Activated CD4-positive, CD25-positive, alpha-beta regulatory T cell (primary cell): ENCODE results near the gene CECR2.

Source experiments
- DNase-seq, 4 experiments: peaks; one replicate each; lab custom pipeline; 2025; lab: John Stamatoyannopoulos, UW

CECR2 gene

DNA sequence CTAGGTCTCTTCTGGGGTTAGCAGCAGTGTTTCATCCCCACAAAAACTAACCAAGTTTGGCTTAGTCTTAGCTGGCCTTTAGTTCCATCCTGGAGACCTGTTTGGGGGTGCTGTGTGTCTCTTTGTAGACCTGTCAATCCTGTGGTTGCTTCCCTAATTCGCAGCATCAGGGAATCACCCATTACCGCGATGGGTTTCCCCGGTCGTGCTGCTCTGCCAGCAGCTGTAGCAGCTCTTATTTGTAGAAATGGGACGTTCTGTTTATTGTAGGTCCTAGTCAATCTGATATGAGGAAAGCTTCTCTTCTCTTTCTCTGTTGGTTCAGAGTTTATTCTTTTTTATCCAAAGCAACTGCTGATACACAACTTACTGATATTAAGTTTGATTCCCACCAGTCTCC is 91.6 kb downstream of the CECR2 start:
- no peak for DNase-seq

DNA sequence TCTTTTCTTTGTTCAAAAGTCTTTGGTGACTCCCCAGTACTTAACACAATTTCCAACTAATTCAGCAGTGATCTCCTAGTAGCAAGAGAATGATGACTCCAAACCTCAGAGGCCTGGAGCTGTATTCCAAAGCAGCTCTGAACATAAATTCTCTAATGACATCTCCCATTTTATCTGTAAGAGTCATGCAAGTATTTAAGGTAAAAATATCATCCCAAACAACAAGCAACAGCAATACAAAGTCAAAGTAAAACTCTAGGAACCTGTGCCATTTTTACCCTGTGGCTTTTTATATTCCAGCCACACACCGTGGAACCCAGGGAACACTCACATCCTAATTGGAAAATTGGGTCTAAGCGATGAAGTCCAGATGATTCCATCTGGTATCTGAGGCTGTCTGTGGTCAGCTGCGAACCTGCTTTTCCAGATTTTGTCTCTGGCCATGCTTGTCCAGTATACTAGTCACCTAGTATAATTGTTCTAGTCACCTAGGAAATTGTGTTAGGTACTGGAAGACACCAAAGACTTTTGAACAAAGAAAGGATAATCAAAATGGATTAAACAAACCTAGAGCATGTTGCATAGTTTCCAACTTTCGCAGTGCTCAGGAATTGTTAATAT is 101.7 kb downstream of the CECR2 start:
- no peak for DNase-seq

DNA sequence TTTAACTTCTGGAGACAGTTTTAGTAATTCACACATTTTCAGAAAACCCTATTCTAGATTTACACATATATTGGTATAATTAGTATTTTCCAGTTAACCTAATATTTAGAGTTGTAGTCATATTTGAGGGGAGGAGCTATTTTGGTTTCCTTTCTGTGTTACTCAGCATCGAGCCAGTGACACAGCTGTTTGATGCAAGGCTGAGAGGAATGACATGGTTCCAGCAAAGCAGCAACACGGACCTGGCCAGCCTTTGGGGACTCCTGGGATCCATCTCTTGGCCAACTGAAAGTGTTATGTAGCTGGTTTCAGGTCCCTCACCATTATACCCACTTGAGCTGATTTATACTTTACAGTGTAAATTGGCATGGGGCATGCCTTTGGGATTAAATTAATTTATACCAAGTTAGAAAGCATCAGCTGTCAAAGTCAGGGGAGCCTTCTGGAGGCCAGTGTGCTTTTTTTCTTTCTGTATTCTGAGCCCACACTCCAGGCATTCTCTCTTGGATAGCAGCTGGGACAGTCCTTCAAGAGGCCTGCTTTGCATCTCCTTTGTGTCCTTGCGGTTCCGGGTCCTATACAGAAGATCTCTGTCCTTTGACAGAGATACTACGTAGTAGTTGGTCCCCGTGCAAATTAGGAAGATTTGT is 102.8 kb downstream of the CECR2 start:
- no peak for DNase-seq

DNA sequence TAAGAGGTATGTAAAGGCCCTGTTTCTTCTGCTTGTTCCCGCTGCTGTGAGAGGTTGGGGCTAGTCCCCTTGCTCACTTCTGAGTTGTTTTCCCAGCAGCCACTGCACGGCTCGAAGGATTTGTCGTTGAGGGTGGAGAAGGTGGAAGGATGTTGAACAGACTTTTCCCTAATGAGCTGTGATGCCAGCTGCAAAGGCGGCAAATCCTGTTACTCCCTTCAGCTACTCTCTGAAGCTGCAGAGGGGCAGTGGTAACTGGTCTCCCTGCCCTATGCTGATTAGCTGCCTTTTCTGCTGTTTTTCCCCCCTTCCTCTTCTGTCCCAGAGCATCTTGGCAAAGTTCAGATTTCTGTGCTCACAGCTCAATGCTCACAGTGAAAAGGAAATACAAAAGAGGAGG is 103.7 kb downstream of the CECR2 start:
- no peak for DNase-seq

DNA sequence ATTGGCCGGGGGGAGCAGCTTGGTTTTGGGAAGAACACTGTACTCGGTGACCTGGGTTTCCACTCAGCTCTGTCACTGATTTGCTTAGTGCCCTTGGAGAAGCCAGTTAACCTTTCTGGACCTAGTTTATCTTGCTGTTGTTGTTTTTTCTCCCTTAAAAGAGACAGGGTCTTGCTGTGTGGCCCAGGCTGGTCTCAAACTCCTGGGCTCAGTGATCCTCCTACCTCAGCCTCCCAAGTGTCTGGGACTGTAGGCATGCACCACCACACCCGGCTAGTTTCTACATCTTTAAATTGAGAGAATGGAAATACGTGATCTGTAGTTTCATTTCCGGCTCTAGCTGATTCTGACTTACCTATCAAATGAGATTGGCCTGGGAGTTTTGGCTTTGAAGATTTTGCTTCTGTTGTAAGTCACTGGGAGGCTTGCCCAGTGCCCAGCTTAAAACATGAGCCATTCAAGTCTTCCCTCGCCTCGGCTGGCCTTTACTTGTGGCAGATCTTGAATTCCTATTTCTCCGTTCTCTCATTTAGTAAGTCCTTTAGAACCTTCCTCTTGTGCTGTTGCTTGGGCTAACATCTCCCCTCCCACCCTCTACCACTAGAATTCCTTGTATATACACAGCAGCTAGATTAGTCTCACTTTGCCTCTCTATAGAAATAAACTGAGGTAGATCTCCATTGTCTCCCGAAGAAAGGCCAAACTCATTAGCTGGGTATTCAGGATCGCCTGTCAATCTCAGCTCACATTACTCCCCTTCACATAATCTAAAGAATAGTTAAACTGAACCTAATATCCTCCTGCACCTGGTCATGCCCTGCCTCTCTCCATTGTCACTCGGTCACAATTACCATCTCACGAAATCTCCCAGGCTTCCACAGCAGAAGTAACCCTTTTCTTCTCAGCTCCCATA is 106.3 kb downstream of the CECR2 start:
- no peak for DNase-seq

DNA sequence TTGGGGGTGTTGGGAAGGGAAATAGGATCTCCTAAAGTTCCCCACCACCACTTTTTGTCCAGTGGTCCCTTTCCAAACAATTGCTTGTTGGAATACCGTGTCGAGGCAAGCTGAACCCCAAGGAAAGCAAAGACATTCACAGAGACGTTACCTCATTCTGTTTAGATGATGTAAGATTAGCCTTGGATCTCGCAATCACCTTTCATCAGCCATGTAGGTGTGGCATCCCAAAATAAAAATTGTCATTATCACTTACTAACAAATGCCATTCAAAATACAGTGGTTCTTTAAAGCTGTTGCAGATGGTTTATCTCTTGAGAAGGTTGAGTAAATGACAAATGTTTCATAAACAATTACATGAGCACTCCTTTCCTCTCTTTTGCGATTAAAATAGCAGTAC is 107.6 kb downstream of the CECR2 start:
- DNase-seq, result no peak

DNA sequence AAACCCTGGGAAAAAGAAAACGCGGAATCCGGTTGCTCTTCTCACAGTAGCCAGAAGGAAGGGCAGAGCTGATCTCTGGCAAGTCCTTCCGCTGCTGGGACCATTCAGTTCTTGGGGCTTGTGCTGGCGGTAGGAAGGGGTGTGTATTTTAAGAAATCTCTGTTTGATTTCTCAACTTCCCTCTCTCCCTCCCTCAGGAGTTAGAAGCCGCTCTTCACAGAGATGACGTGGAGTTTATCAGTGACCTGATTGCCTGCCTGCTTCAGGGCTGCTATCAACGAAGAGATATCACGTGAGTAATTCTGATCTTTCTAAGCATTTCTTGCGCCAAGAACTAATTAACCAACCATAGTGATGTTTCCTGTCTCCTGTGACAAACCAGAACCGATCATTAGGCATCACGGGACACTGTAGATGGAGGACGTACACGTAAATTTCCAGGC is 108.2 kb downstream of the CECR2 start:
- DNase-seq, result no peak

DNA sequence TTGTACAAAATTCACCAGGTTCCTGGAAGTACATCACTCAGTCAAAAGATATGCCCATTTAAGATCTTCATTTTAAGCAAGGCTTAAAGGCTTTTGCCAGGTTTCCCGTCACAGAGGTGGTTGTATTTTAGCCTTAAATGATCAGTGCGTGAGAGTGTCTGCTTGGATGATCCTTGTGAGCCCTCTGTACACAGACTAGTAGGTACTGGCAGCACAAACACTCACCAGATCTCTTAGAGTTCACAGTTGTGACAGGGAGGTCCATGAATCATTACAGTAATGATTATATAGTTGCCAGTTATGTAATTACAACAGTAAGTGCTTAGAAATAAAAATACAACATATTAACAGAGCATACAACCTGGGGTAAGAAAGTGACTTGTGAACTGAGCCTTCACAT is 109.9 kb downstream of the CECR2 start:
- DNase-seq, result no peak

DNA sequence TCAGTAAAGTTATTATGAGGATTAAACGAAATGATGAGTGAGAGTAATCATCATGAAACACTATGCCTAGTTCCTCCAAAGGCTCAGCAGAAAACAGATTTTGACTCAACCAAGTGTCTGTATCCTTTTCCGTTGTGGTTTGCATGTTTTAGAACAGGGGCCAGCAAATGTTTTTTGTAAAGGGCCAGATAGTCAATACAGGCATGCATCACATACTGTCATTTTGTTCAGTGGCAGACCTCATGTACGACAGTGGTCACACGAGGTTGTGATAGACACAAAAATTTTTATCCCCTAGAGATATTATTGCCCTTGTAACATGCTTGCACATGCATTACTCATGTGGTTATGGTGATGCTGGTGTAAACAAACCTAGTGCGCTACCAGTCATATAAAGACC is 112.2 kb downstream of the CECR2 start:
- DNase-seq, result no peak

DNA sequence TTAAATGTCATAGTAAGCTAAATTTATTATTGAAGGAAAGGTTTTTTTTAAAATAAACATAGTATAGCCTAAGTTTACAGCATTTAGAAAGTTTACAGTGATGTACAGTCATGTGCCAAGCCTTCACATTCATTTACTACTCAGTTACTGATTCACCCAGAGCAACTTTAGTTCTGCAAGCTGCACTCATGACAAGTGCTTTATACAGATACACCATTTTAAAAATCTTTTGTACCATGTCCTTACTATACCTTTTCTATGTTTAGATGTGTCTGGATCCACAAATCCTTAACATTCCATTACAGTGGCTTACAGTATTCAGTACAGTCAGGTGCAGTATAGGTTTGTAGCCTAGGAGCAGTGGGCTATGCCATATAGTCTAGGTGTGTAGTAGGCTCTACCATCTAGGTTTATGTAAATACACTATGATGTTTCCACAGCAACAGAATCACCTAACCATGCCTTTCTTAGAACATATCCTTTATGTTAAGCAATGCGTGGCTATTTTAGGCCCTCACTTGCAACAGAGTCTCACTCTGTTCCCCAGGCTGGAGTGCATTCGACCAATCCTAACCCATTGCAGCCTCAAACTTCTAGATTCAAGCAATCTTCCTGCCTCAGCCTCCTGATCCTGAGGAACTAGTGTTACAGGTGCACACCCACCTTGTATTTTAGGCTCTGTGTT is 114.6 kb downstream of the CECR2 start:
- DNase-seq, result no peak

DNA sequence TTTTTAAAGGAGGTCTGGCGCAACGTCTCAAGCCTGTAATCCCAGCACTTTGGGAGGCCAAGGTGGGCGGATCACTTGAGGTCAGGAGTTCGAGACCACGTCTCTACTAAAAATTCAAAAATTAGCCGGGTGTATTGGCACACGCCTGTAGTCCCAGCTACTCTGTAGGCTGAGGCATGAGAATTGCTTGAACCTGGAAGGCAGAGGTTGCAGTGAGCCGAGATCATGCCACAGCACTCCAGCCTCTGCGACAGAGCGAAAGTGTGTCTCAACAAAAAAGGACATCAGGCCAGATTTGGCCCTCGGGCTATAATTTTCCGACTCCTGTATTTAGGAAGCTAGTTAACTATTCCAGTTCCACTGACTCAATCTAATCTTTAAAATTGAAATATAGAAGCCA is 115.3 kb downstream of the CECR2 start:
- no peak for DNase-seq

DNA sequence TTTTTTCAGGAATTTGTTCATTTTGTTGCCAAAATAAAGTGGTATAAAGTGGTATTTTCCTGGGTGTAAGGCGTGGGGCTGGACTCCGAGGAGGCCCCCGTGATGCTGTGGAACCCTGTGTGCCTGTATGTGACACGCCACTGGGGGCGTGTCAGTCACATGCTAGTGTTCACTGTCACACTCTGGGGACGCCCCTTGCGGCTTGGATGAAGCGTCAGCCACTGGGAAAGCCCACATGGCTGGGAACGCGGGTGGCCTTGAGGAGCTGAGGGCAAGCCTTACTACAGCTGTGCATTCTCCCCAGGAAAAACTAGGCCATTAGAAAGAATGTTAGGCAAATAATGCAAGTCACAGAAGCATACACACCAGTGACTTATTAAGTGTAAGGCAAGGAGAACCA is 117.1 kb downstream of the CECR2 start:
- no peak for DNase-seq

DNA sequence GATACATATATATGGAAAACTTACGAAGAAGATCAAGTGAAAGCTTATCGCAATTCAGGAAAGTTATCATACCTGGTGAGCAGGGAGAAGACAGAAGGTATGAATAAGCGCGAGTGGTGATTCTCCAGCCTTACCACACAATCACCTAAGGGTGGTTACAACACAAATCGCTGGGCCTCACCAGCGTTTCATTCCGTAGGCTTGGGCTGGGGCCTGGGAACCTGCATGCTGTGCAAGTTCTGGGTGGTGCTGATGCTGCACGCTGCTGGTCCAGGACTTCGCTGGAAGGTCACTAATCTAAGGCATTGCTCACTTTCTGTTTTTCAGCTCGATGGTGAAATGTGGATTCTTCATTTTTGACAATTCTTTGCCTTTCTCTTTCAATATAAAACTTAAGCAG is 117.5 kb downstream of the CECR2 start:
- no peak for DNase-seq

DNA sequence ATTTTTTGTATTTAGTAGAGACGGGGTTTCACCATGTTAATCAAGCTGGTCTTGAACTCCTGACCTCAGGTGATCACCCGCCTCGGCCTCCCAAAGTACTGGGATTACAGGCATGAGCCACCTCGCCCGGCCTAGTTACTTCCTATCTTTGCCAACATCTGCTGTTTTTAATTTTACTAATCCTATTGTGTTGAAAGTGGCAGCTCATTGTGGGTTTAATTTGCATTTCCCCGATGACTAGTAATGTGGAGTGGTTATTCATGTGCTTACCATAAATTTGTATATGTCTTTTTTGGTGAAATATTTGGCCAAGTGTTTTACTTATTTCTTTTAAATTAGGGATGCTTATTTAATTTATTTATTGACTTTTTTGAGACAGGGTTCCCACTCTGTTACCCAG is 119.8 kb downstream of the CECR2 start:
- DNase-seq, result no peak

DNA sequence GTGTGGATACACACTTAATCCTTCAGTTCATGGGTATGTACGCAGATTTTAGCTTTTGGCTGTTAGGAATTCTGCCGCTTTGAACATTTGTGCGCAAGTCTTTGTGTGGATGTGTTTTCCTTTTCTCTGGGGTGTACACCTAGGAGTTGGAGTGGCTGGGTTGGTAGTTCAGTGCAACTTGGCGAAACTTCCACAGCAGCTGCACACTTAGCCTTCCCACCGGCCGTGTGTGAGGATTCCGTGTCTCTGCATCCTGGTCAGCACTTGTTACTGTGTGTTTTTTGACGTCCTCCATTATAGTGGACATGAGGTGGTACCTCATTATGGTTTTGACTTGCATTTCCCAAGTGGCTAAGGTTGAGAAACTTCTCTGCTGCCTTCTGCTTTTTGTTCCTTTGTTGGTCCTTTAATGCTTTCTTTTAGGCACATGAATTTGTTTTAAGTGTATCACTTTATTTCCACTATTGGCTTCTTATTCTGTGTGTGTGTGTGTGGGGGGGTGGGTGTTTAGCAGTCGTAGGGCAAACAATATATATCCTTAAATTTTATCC is 121.9 kb downstream of the CECR2 start:
- DNase-seq, result no peak

DNA sequence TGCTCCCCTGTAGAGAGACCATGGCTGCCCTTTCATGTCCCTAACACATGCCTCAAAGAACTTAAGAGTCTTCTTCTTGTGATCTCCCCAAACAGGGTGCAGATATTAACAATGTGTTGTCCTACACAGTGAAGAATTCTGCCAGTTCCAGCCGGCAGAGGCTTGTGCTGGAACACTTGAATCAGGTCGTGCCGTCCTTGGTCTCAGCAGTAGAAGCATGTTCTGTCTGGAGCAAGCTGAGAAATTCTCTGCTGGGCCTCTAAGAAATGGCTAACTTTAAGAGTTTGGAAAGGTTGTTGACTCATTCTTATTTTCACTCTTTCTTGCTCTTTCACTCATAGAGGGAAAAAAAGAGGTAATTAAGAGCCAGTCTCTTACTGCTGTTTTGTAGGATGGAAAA is 123.0 kb downstream of the CECR2 start:
- no peak for DNase-seq

DNA sequence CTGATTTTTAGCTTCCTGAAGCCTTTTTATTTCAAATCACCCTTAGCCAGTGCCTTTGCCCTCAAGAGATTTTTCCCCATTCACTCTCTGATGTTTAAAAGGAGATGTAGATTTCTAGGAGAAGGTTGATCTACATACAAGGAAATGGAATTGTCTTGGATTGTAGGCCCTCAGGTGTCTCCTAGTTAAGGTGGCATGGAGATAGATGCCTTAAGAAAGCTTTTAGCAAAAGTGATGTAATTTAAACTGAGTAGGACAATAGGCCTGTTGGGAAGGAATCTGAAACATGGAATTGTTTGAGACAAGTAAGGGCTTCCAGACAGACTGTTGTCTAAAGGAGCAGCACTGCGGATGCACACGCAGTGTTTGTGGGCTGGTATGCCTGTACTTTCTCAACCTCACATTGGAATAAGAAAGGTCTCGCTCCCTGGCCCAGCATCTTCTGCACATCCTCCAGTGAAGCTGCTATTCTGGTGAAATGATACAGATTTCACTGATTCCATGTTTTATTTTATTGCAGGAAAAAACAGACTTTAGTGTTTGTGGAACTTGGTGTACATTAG is 124.2 kb downstream of the CECR2 start:
- no peak for DNase-seq

DNA sequence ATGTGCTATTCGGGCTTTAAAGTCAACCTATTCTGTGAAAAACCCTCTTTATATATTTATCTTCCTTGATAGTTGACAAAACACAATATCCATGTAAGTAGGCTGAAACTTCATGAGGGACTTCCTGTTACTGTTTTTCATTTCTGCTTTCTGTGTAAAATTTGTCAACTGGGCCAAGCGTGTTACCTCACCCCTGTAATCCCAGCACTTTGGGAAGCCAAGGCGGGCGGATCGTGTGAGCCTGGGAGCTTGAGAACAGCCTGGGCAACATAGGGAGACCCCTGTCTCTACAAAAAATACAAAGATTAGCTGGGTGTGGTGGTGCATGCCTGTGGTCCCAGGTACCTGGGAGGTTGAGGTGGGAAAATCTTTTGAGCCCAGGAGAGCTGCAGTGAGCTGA is 127.6 kb downstream of the CECR2 start:
- no peak for DNase-seq

DNA sequence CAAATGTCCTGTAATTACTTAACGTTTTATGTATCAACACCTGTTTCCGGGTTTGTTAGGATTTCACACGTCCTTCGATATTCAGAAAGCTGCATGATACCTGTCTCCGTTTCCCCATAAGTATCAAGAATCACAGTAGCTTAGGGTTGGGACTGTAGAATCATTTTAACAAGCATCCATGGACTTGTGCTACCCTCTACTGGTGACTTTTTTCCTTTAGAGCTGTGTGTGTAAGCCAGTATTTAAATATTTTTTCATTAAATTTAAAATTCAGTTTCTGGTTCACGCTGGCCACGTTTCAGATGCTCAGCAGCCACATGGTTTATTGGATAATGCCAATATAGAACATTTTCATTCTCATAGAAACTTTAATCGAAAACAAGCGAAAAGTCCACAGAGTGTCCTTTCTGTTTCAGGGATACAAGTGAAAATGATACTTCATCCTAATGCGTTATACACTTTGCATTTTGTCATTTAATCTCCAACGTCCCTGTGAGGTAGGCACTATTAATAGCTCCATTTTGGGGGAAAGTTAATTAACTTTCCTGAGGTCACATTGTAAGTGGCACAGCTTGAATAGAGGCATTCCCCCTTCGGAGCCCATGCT is 132.5 kb downstream of the CECR2 start:
- peak in 1 of 4 experiments; percentile 3 for DNase-seq

DNA sequence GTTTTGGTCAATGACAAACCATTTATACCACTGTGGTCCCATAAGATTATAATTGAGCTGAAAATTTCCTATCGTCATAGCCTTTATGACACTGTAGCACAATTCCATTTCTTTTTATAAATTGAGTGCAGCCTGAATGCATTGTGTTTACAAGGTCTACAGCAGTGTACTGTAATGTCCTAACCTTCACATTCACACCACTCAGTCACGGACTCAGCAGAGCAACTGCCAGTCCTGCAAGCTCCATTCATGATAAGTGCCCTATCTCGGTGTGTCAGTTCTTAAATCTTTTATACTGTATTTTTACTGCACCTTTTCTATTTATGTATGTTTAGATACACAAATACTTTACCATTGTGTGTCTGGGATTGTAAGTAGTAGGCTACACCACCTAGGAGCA is 138.8 kb downstream of the CECR2 start:
- DNase-seq, result no peak

DNA sequence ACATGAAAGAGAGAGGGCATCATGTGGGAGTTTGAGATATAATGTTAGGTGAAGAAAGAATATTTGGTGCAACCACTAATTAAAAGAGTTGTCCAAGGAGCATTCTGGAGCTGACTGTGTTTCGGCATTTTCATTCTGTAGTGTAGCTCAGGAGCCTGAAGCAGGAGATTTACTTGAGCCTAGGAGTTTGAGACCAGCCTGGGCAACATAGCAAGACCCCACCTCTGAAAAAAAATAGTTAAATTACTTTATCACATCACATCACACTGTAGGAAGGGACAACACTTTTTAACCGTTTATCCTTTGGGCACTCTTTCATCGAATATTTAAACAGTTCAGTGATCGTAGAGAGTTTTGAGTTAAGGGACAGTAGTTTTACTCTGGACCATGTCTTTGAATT is 143.7 kb downstream of the CECR2 start:
- no peak for DNase-seq
